DMS53 treated with DMSO at 0.1 percent for 48 hours (cell line): ENCODE measurements around the gene GNPTG.

Experiments used
- DNase-seq: peaks from one replicate; lab custom pipeline; 2025; ENCODE audit not compliant: unreplicated experiment; lab: John Stamatoyannopoulos, UW

The GNPTG gene

GRCh38 chr16:1346422-1347285 is 5.1 kb upstream of the GNPTG start:
- DNase-seq = no peak

- DNase-seq = no peak
Measured at GRCh38 chr16:1347286-1347855, 4.4 kb upstream of the GNPTG start.

- no peak for DNase-seq
Measured at GRCh38 chr16:1347962-1348361, 3.8 kb upstream of the GNPTG start.

- no peak for DNase-seq
Measured at GRCh38 chr16:1348441-1348840, 3.3 kb upstream of the GNPTG start.

GRCh38 chr16:1348926-1349325 is 2.8 kb upstream of the GNPTG start:
- no peak for DNase-seq

GRCh38 chr16:1349351-1349750 is 2.4 kb upstream of the GNPTG start:
- DNase-seq = no peak

- DNase-seq = no peak
Measured at GRCh38 chr16:1349951-1350350, 1.8 kb upstream of the GNPTG start.

GRCh38 chr16:1350691-1351090 is 1.0 kb upstream of the GNPTG start:
- no peak for DNase-seq

- no peak for DNase-seq
Measured at GRCh38 chr16:1351215-1351581, 533 bp upstream of the GNPTG start.

GRCh38 chr16:1354815-1355540 is 3.2 kb downstream of the GNPTG start:
- DNase-seq = no peak

- DNase-seq = no peak
Measured at GRCh38 chr16:1355591-1355990, 3.9 kb downstream of the GNPTG start.

GRCh38 chr16:1356061-1356900 is 4.5 kb downstream of the GNPTG start:
- no peak for DNase-seq

GRCh38 chr16:1357906-1358566 is 6.3 kb downstream of the GNPTG start:
- no peak for DNase-seq

- no peak for DNase-seq
Measured at GRCh38 chr16:1361685-1362360, 10.1 kb downstream of the GNPTG start.

- DNase-seq = peak; percentile 38
Measured at GRCh38 chr16:1362807-1363206, 11.1 kb downstream of the GNPTG start.

GRCh38 chr16:1363501-1364041 is 11.8 kb downstream of the GNPTG start:
- peak; percentile 60 for DNase-seq

- DNase-seq = no peak
Measured at GRCh38 chr16:1364510-1364909, 12.8 kb downstream of the GNPTG start.

- DNase-seq = no peak
Measured at GRCh38 chr16:1366060-1366711, 14.5 kb downstream of the GNPTG start.

- DNase-seq = peak; percentile 73
Measured at GRCh38 chr16:1366712-1367299, 15.1 kb downstream of the GNPTG start.
